Measurements from ENCODE around the gene NEUROD4. TPM values are rescaled to one million over a fixed set of nuclear protein-coding genes. Genes with fewer than 3 reads are reported as not detected.

Gene NEUROD4
- total RNA-seq, 1 donor from 2014 or later: not detected

GRCh38 chr12:55051197-55051947 lies 31.6 kb downstream of the NEUROD4 start:
- H3K9me3 ChIP-seq: no peaks in the 10 kb centered on the region
- H3K27me3 ChIP-seq: no peaks in the 10 kb centered on the region
- ATAC-seq: no peak
- no peaks in the 10 kb centered on the region for H3K4me1 ChIP-seq
- intact Hi-C loops (cut with DNase I): loop anchor here (10.0 kb wide), 1 partner anchor 307 kb away; no protein-coding TSS in a partner anchor
- H3K36me3 ChIP-seq: no peaks in the 10 kb centered on the region
- TF ChIP-seq, protein P1, sequence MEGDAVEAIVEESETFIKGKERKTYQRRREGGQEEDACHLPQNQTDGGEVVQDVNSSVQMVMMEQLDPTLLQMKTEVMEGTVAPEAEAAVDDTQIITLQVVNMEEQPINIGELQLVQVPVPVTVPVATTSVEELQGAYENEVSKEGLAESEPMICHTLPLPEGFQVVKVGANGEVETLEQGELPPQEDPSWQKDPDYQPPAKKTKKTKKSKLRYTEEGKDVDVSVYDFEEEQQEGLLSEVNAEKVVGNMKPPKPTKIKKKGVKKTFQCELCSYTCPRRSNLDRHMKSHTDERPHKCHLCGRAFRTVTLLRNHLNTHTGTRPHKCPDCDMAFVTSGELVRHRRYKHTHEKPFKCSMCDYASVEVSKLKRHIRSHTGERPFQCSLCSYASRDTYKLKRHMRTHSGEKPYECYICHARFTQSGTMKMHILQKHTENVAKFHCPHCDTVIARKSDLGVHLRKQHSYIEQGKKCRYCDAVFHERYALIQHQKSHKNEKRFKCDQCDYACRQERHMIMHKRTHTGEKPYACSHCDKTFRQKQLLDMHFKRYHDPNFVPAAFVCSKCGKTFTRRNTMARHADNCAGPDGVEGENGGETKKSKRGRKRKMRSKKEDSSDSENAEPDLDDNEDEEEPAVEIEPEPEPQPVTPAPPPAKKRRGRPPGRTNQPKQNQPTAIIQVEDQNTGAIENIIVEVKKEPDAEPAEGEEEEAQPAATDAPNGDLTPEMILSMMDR (IDR thresholded peaks at IDR 0.05): no peak
- H3K4me3 ChIP-seq: no peak overlapping the region
- no peak overlapping the region for H3K27ac ChIP-seq
- DNase-seq: no peak

DNA sequence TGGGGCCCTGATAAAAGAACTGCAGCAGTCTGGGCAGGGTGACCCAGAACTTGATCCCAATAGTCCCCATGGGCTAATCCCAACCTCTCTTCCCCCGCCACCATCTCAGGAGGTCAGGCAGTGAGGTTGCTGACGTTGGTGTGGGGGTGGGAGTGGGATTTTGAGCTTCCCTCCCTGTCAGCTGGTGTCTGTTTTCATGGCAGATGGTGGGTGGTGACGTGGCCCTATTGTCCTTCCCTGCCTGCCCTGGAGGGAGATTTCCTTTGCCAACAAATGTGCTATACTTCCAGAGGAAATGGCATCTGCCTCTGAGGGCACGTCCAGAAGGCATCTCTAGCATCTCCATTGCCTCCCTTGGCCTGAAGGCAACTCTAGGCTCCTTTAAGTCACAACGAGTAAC lies 37.7 kb downstream of the NEUROD4 start:
- peaks cover under 1% of the 10 kb centered on the region for H3K27me3 ChIP-seq
- H3K4me1 ChIP-seq: no peaks in the 10 kb centered on the region
- no peak for DNase-seq
- H3K36me3 ChIP-seq: no peaks in the 10 kb centered on the region
- TF ChIP-seq, protein P1 (IDR thresholded peaks at IDR 0.05): no peak
- H3K27ac ChIP-seq: no peak overlapping the region
- intact Hi-C loops (cut with DNase I): loop anchor here (10.0 kb wide), 1 partner anchor 313 kb away; no protein-coding TSS in a partner anchor
- H3K9me3 ChIP-seq: no peaks in the 10 kb centered on the region
- no peak for ATAC-seq
- no peak overlapping the region for H3K4me3 ChIP-seq

GRCh38 chr12:55058082-55058481 lies 38.3 kb downstream of the NEUROD4 start:
- intact Hi-C loops (cut with DNase I): loop anchor here (10.0 kb wide), 1 partner anchor 313 kb away; no protein-coding TSS in a partner anchor
- Histone ChIP-seq H3K36me3 (no peaks in the 10 kb centered on the region), H3K4me3 (no peak overlapping the region), H3K27me3 (peaks cover 6% of the 10 kb centered on the region), H3K27ac (no peak overlapping the region), H3K9me3 (no peaks in the 10 kb centered on the region), H3K4me1 (no peaks in the 10 kb centered on the region)
- ATAC-seq: no peak
- no peak for DNase-seq
- TF ChIP-seq, protein P1 (IDR thresholded peaks at IDR 0.05): no peak

DNA sequence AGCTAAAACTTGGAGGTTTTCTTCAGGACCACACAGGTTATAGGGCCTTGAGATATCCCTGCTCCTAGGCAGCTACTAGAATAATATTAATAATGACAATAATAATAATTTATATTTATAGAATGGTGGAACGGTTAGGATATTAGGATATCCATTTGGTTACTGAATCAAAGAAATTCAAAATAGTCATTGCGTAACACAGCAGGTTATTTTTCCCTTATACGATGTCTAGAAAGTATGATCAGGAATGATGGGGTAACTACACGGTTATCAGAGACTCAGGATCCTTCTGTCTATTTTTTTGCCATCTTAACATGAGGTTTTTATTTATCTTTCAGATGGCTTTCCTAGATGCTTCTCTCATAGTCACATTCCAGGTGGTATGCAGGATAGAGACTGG lies 39.0 kb downstream of the NEUROD4 start:
- Histone ChIP-seq H3K4me1 (no peaks in the 10 kb centered on the region), H3K27ac (no peak overlapping the region), H3K27me3 (peaks cover 6% of the 10 kb centered on the region), H3K4me3 (no peak overlapping the region), H3K36me3 (no peaks in the 10 kb centered on the region), H3K9me3 (no peaks in the 10 kb centered on the region)
- TF ChIP-seq, protein P1 (IDR thresholded peaks at IDR 0.05): no peak
- DNase-seq (no peak), ATAC-seq (no peak)
- intact Hi-C loops (cut with DNase I): loop anchor here (10.0 kb wide), 1 partner anchor 314 kb away; no protein-coding TSS in a partner anchor

DNA sequence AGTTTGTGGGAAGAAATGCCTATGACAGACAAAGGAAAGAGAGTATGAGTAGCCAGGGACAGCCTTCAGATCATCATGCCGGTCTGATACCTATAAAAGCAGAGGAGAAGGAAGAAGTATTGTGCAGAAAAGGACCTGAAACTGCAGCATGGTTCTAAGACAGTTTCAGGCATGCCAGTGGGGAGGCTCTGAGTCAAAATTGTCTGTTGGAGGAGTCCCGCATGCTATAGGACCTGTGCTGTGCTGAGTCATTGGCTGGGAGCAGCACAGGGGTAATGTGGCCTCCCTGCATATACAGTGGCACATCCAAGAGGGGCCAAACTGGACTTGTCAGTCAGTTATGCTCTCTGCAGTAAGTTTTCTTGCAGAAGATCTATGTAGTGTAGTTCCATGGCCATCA lies 40.7 kb downstream of the NEUROD4 start:
- Histone ChIP-seq H3K27ac (no peak overlapping the region), H3K9me3 (no peaks in the 10 kb centered on the region), H3K36me3 (no peaks in the 10 kb centered on the region), H3K27me3 (peaks cover 9% of the 10 kb centered on the region), H3K4me3 (no peak overlapping the region), H3K4me1 (no peaks in the 10 kb centered on the region)
- intact Hi-C loops (cut with DNase I): loop anchor here (10.0 kb wide), 1 partner anchor 66 kb away; no protein-coding TSS in a partner anchor
- ATAC-seq (peak; percentile 25), DNase-seq (no peak)
- TF ChIP-seq, protein P1 (IDR thresholded peaks at IDR 0.05): no peak
